Measurements from ENCODE around the gene CLCN2.

The CLCN2 gene

GRCh38 chr3:184387174-184387714 is 25.8 kb upstream of the CLCN2 start:
- TF ChIP-seq TAF1 (IDR thresholded peaks at IDR 0.05; ENCODE audit: borderline replicate concordance, low read depth, low read length) = no peak
- TF ChIP-seq POLR2A (IDR thresholded peaks at IDR 0.05; ENCODE audit: low read depth, low read length) = no peak
- no peak for TF ChIP-seq POLR2AphosphoS5 (IDR thresholded peaks at IDR 0.05; ENCODE audit: low read depth, low read length)

GRCh38 chr3:184386047-184386806 is 24.8 kb upstream of the CLCN2 start:
- no peak for FAIRE-seq
- TF ChIP-seq POLR2AphosphoS5 (IDR thresholded peaks at IDR 0.05; ENCODE audit: low read depth, low read length) = no peak
- no peak for TF ChIP-seq TAF1 (IDR thresholded peaks at IDR 0.05; ENCODE audit: borderline replicate concordance, low read depth, low read length)
- no peak for TF ChIP-seq POLR2A (IDR thresholded peaks at IDR 0.05; ENCODE audit: low read depth, low read length)
- DNase-seq (ENCODE audit: insufficient read length) = no peak

More at GRCh38 chr3:184387174-184387714, 25.8 kb upstream of the CLCN2 start:
- DNase-seq (ENCODE audit: insufficient read length) = no peak
- FAIRE-seq = no peak

- DNase-seq (ENCODE audit: insufficient read length) = no peak
- no peak for FAIRE-seq
- TF ChIP-seq TAF1 (IDR thresholded peaks at IDR 0.05; ENCODE audit: borderline replicate concordance, low read depth, low read length) = no peak
- TF ChIP-seq POLR2A (IDR thresholded peaks at IDR 0.05; ENCODE audit: low read depth, low read length) = no peak
- TF ChIP-seq POLR2AphosphoS5 (IDR thresholded peaks at IDR 0.05; ENCODE audit: low read depth, low read length) = no peak
Observed at GRCh38 chr3:184384856-184385422, 23.5 kb upstream of the CLCN2 start.

GRCh38 chr3:184384342-184384741 is 22.9 kb upstream of the CLCN2 start:
- FAIRE-seq (no peak), DNase-seq (ENCODE audit: insufficient read length) (no peak)
- TF ChIP-seq TAF1 (IDR thresholded peaks at IDR 0.05; ENCODE audit: borderline replicate concordance, low read depth, low read length) = no peak
- no peak for TF ChIP-seq POLR2A (IDR thresholded peaks at IDR 0.05; ENCODE audit: low read depth, low read length)
- TF ChIP-seq POLR2AphosphoS5 (IDR thresholded peaks at IDR 0.05; ENCODE audit: low read depth, low read length) = no peak

- DNase-seq (ENCODE audit: insufficient read length) (no peak), FAIRE-seq (no peak)
Observed at GRCh38 chr3:184383033-184383740, 21.8 kb upstream of the CLCN2 start.

GRCh38 chr3:184382326-184383032 is 21.1 kb upstream of the CLCN2 start:
- no peak for FAIRE-seq
- TF ChIP-seq POLR2A (IDR thresholded peaks at IDR 0.05; ENCODE audit: low read depth, low read length) = no peak
- no peak for TF ChIP-seq POLR2AphosphoS5 (IDR thresholded peaks at IDR 0.05; ENCODE audit: low read depth, low read length)
- no peak for TF ChIP-seq TAF1 (IDR thresholded peaks at IDR 0.05; ENCODE audit: borderline replicate concordance, low read depth, low read length)
- DNase-seq (ENCODE audit: insufficient read length) = no peak

More at GRCh38 chr3:184383033-184383740, 21.8 kb upstream of the CLCN2 start:
- TF ChIP-seq POLR2A (IDR thresholded peaks at IDR 0.05; ENCODE audit: low read depth, low read length) (no peak), TAF1 (IDR thresholded peaks at IDR 0.05; ENCODE audit: borderline replicate concordance, low read depth, low read length) (no peak), POLR2AphosphoS5 (IDR thresholded peaks at IDR 0.05; ENCODE audit: low read depth, low read length) (no peak)

- no peak for FAIRE-seq
- DNase-seq (ENCODE audit: insufficient read length) = no peak
- TF ChIP-seq TAF1 (IDR thresholded peaks at IDR 0.05; ENCODE audit: borderline replicate concordance, low read depth, low read length) (no peak), POLR2AphosphoS5 (IDR thresholded peaks at IDR 0.05; ENCODE audit: low read depth, low read length) (no peak), POLR2A (IDR thresholded peaks at IDR 0.05; ENCODE audit: low read depth, low read length) (no peak)
Observed at GRCh38 chr3:184381261-184382224, 20.1 kb upstream of the CLCN2 start.

GRCh38 chr3:184380627-184381260 is 19.3 kb upstream of the CLCN2 start:
- TF ChIP-seq POLR2A (IDR thresholded peaks at IDR 0.05; ENCODE audit: low read depth, low read length) (no peak), POLR2AphosphoS5 (IDR thresholded peaks at IDR 0.05; ENCODE audit: low read depth, low read length) (no peak), TAF1 (IDR thresholded peaks at IDR 0.05; ENCODE audit: borderline replicate concordance, low read depth, low read length) (no peak)
- DNase-seq (ENCODE audit: insufficient read length) (no peak), FAIRE-seq (no peak)

GRCh38 chr3:184380185-184380626 is 18.8 kb upstream of the CLCN2 start:
- FAIRE-seq (no peak), DNase-seq (ENCODE audit: insufficient read length) (no peak)
- TF ChIP-seq TAF1 (IDR thresholded peaks at IDR 0.05; ENCODE audit: borderline replicate concordance, low read depth, low read length) (no peak), POLR2A (IDR thresholded peaks at IDR 0.05; ENCODE audit: low read depth, low read length) (no peak), POLR2AphosphoS5 (IDR thresholded peaks at IDR 0.05; ENCODE audit: low read depth, low read length) (no peak)
